Sciatic nerve (tissue), 2 donors: ENCODE data around the gene DTWD2. TPM values are rescaled to one million over a fixed set of nuclear protein-coding genes. Genes with fewer than 3 reads are reported as not detected.

ENCODE experiments used
- ATAC-seq: fragments of 200-7000 bp; cut with Tn5 transposase; one replicate; pipeline ENCODE4 v1.9.1; 2020; ENCODE audit warnings: mild to moderate bottlenecking, moderate library complexity
- DNase-seq: peaks from one replicate; pipeline ENCODE4 v3.0.0-alpha.2; 2020; ENCODE audit warnings: low spot score
- intact Hi-C: fragments of 100-400 bp; cut with DNase I; formaldehyde crosslinking; loops from one replicate; pipeline ENCODE4 v1.14.2; 2022
- microRNA-seq: library from miRNA; unstranded; fragments of <30 nt; microRNA quantifications from one replicate; pipeline ENCODE4 v1.2.0, GENCODE V29; 2020
- total RNA-seq: library from RNA; stranded (reverse); fragmentation: NEBNext Ultra II Directional; extraction: Animal tissue kit (Norgen Biotek cat#: 25700); gene quantifications from one replicate; pipeline ENCODE4 v1.2.1, GENCODE V29; 2021
- donor health status: DM: no; HTN: no; CAD: no.
- donor health status: DM: no; HTN: no; CAD: no.

The DTWD2 gene
- total RNA-seq, 1 donor from 2014 or later: 6.9 TPM

DNA sequence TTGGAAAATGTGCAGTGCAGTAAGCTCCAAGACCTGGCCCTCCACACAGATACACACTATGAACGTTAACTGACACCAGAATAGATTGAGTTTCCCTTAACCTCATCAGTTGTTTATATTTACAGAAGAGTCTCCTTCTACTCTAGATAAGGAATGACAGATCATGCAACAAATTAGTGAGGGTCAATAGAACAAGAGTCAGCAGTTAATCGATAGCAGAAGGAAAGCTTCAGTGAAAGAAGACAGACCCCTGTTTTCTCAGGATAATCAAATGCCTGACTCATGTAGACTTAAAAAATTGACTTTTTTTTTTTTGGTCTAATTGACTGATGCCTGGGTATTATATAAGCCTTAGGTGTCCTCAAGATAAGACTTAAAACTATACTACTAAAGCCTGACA, 179.9 kb downstream of the DTWD2 start:
- no peak for ATAC-seq
- no peak for DNase-seq
- intact Hi-C loops: no loop called here

DNA sequence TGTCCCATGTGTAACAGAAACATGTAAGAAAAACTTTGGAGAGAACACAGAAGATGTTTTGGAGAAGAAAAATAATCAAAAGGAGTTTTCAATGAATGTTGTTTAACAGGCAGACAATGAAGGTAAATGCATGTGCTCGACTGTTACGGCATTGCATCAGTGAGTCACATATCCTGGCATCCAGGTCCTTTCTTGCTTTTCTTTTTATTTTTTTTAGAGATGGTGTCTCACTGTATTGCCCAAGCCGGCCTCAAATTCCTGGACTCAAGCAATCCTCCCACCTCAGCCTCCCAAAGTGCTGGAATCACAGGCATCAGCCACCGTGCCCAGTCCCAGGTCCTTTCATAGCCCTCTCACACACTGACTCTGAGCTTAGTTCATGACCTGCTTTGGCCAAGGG, 181.8 kb downstream of the DTWD2 start:
- intact Hi-C loops: no loop called here
- DNase-seq (no peak), ATAC-seq (no peak)

- no peak for DNase-seq
- no peak for ATAC-seq
- intact Hi-C loops: no loop called here
Observed at GRCh38 chr5:118802335-118802734, 186.0 kb downstream of the DTWD2 start.

- DNase-seq (no peak), ATAC-seq (no peak)
- intact Hi-C loops: no loop called here
Observed at GRCh38 chr5:118796081-118796480, 192.3 kb downstream of the DTWD2 start.

GRCh38 chr5:118794281-118794680, 194.1 kb downstream of the DTWD2 start:
- no peak for ATAC-seq
- no peak for DNase-seq
- intact Hi-C loops: no loop called here

DNA sequence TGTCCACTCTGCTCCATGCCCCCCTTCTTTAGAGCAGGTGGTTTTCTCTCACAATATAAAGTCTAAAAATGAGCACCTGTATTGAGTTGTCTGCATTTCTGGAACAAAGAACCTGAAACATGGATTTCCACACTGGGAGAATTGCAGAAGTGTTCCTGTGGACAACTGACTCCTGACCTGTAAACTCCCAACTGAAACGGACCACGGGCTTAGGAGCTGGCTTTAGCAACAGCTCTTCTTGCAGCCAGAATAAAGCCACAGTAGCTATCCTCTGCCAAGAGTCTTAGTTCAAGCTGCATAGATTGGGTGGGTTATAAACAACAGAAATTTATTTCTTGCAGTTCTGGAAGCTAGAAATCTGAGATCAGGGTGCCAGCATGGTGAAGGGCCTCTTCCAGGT, 194.7 kb downstream of the DTWD2 start:
- DNase-seq (no peak), ATAC-seq (no peak)
- intact Hi-C loops: no loop called here

- ATAC-seq: no peak
- intact Hi-C loops: no loop called here
- DNase-seq: no peak
Observed at GRCh38 chr5:118793091-118793490, 195.3 kb downstream of the DTWD2 start.

DNA sequence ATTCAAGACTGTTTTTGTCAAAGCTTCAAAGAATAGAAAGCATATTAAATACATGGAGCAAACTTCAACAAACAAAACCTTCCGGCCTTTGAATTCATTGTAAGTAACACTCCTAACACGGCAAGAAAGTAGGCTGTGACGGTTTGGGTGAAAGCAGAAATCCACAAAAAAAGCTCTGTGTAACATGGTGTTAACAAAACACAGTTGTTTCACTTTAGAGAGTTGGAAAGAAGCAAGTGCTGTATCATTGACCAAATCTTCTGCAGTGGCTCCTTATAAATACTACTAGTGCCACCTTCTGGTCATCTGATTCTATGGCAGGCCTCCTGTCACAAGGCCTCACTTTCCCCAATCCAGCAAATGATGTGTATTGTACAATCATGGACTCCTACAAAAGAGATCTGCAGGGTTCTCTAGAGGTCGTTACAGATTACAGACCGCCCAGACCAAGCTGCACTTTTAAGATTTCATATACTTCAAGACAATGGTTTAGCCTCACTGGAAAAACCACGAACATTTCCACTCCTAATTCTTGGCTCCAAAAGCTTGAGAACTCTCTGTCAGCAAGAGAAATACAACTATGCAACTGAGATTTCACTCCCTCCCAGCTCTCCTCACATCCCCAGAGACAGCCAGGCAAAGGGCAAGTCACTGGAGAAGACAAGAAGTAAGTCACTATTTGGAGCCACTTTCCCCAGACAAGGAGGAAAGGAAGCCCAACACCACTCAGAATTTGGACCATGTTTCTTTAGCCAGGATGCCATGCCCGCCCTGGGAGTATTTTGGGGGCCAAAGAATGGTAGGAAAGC, 196.2 kb downstream of the DTWD2 start:
- DNase-seq (no peak), ATAC-seq (peak; percentile 92)
- intact Hi-C loops: no loop called here

GRCh38 chr5:118789366-118789765, 199.0 kb downstream of the DTWD2 start:
- DNase-seq: no peak
- no peak for ATAC-seq
- intact Hi-C loops: no loop called here

DNA sequence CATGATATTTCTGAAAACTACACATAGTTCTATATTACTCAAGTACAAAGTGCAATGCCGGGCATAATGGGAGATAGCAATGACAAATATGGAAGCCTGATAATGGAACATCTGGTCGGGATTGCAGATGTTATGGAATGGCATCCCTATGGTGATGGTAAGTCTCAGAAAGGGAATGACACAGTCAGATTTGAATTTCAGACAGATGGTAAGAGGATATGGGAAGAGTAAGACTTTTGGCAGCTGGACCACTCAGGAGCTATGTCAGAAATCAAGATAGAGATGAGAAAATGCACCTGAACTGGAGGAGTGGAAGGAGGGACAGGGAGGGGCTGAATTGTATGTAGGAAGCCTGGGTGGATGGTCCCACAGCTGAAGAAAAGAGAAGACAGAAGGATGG, 200.0 kb downstream of the DTWD2 start:
- DNase-seq (no peak), ATAC-seq (no peak)
- intact Hi-C loops: no loop called here

Small RNA genes lying within 50 kb of the gene (microRNA-seq; reads per million reads assigned to microRNA genes)
- gene MIR1244-2: not detected

Other genes with a start within 250 kb of the DTWD2 start
- 89.3 TPM for gene DMXL1, start 82.5 kb upstream of the DTWD2 start, total RNA-seq